ENCODE measurements around the gene TFF3. TPM values are rescaled to one million over a fixed set of nuclear protein-coding genes. Genes with fewer than 3 reads are reported as not detected.

Gene TFF3
- total RNA-seq, 1 experiment from 2014 or later = not detected

DNA sequence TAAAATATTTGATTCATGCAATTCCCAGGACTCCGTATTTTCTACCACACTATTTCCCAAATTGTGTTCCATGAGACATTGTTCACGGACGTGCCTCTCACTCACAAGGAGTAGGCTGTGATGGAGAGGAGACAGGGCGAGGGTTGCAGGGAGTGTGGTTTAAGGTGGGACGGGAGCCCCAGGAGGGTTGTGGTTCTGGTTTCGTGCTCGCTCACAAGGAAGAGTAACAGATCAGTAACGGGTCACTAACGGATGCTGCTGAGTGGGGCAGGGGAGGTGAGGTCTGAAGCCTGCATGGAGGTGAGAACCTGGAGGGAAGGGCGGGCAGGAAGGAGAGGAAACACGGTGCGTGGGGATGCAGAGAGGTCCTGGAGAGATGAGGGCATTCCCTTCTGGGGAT is 28.8 kb downstream of the TFF3 start:
- Histone ChIP-seq H3K9me2 (ENCODE audit: insufficient read depth) (no peaks in the 10 kb centered on the region), H3K36me3 (ENCODE audit: low read depth) (no peaks in the 10 kb centered on the region), H3K27ac (no peak overlapping the region), H3K4me2 (no peak overlapping the region), H3F3A (ENCODE audit: insufficient read depth, low read depth) (no peaks in the 10 kb centered on the region), H4K20me1 (ENCODE audit: insufficient read depth) (no peaks in the 10 kb centered on the region), H3K27me3 (ENCODE audit: insufficient read depth, low read depth) (no peaks in the 10 kb centered on the region), H3K4me3 (no peak overlapping the region), H3K4me1 (replicated peaks; ENCODE audit: insufficient read depth) (no peaks in the 10 kb centered on the region), H3K79me2 (ENCODE audit: low read depth) (no peaks in the 10 kb centered on the region), H2AFZ (no peak overlapping the region), H3K9me3 (ENCODE audit: insufficient read depth, low read depth) (no peaks in the 10 kb centered on the region)
- ChIA-PET CTCF (no interaction called here), POLR2A (ENCODE audit: unreplicated experiment) (no interaction called here)
- BruUV-seq (replicated peaks) = no TSS peak
- DNase-seq = no peak
- TF ChIP-seq, protein P1, sequence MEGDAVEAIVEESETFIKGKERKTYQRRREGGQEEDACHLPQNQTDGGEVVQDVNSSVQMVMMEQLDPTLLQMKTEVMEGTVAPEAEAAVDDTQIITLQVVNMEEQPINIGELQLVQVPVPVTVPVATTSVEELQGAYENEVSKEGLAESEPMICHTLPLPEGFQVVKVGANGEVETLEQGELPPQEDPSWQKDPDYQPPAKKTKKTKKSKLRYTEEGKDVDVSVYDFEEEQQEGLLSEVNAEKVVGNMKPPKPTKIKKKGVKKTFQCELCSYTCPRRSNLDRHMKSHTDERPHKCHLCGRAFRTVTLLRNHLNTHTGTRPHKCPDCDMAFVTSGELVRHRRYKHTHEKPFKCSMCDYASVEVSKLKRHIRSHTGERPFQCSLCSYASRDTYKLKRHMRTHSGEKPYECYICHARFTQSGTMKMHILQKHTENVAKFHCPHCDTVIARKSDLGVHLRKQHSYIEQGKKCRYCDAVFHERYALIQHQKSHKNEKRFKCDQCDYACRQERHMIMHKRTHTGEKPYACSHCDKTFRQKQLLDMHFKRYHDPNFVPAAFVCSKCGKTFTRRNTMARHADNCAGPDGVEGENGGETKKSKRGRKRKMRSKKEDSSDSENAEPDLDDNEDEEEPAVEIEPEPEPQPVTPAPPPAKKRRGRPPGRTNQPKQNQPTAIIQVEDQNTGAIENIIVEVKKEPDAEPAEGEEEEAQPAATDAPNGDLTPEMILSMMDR (conservative IDR thresholded peaks at IDR 0.05) = no peak
- TF ChIP-seq EZH2 (IDR thresholded peaks at IDR 0.05; ENCODE audit: low read depth) = no peak
- intact Hi-C loops (cut with micrococcal nuclease; ENCODE audit: unreplicated experiment) = no loop called here

DNA sequence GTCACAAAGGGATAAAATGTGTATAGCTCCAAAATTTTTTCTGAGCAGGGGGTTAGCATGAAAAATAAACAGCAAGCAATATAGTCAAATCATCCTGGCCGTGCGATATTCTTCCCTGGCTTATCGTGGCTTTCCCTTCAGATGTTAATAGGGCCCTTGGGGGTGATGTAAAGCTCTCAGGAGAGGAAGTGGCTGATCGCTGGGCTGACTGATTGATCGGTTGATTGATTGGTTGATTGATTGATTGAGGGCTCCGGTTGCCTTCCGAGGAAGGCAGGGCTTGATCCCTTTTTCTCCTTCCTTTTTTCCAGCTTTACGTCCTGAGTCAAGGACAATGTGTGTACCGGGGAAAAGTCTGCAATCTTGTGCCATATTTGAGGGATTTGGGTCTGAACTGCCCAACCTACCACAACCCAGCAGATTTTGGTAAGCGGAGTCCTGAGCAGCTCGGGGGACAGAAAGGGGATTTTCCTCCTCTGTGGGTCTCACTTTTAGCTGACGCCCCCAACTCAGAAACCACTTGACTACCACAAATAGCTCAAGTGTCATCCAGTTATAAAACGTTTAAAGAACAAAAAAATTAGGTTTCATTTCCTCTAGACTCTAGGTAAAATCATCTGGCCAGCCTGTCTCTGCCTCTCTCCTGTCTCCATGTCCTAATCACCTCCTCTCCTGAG is 29.5 kb downstream of the TFF3 start:
- ChIA-PET CTCF (no interaction called here), POLR2A (ENCODE audit: unreplicated experiment) (interaction anchor here (0.5 kb wide), 1 partner anchor 714 kb away, joined by 8 read pairs; no protein-coding TSS in a partner anchor)
- Histone ChIP-seq H3K79me2 (ENCODE audit: low read depth) (no peaks in the 10 kb centered on the region), H3K4me1 (replicated peaks; ENCODE audit: insufficient read depth) (no peaks in the 10 kb centered on the region), H3K4me3 (no peak overlapping the region), H2AFZ (no peak overlapping the region), H3K9me2 (ENCODE audit: insufficient read depth) (no peaks in the 10 kb centered on the region), H3K4me2 (no peak overlapping the region), H3K27ac (no peak overlapping the region), H3K9me3 (ENCODE audit: insufficient read depth, low read depth) (no peaks in the 10 kb centered on the region), H3K27me3 (ENCODE audit: insufficient read depth, low read depth) (no peaks in the 10 kb centered on the region), H3K36me3 (ENCODE audit: low read depth) (no peaks in the 10 kb centered on the region), H3F3A (ENCODE audit: insufficient read depth, low read depth) (no peaks in the 10 kb centered on the region), H4K20me1 (ENCODE audit: insufficient read depth) (no peaks in the 10 kb centered on the region)
- intact Hi-C loops (cut with micrococcal nuclease; ENCODE audit: unreplicated experiment) = no loop called here
- no TSS peak for BruUV-seq (replicated peaks)
- no peak for TF ChIP-seq EZH2 (IDR thresholded peaks at IDR 0.05; ENCODE audit: low read depth)
- TF ChIP-seq, protein P1 (conservative IDR thresholded peaks at IDR 0.05) = no peak
- no peak for DNase-seq

DNA sequence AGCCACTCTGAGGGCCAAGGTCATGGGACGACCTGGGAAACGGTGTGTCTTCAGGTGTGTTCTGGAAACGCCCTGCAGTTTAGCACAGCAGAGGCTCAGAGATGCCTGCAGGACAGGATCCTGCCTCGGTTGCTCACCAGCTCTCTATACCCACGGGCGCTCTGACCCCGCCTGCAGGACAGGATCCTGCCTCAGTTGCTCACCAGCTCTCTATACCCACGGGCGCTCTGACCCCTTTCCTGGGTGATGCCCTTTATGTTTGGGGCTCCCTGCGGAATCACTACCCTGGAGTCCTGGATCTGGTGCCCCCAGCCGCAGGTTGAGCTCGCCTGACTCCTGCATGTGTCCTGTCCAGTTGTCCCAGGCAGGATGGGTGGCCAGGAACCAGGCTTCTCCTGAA is 32.5 kb downstream of the TFF3 start:
- CTCF ChIA-PET = no interaction called here
- no TSS peak for BruUV-seq (replicated peaks)
- Histone ChIP-seq H3K9me3 (ENCODE audit: insufficient read depth, low read depth) (no peaks in the 10 kb centered on the region), H2AFZ (no peak overlapping the region), H3F3A (ENCODE audit: insufficient read depth, low read depth) (no peaks in the 10 kb centered on the region), H3K27me3 (ENCODE audit: insufficient read depth, low read depth) (no peaks in the 10 kb centered on the region), H3K79me2 (ENCODE audit: low read depth) (no peaks in the 10 kb centered on the region), H3K4me3 (no peak overlapping the region), H3K27ac (no peak overlapping the region), H3K9me2 (ENCODE audit: insufficient read depth) (no peaks in the 10 kb centered on the region), H3K36me3 (ENCODE audit: low read depth) (no peaks in the 10 kb centered on the region), H3K4me1 (replicated peaks; ENCODE audit: insufficient read depth) (no peaks in the 10 kb centered on the region), H4K20me1 (ENCODE audit: insufficient read depth) (no peaks in the 10 kb centered on the region), H3K4me2 (no peak overlapping the region)
- intact Hi-C loops (cut with micrococcal nuclease; ENCODE audit: unreplicated experiment) = no loop called here
- POLR2A ChIA-PET (ENCODE audit: unreplicated experiment) = no interaction called here
- TF ChIP-seq EZH2 (IDR thresholded peaks at IDR 0.05; ENCODE audit: low read depth) = no peak
- TF ChIP-seq, protein P1 (conservative IDR thresholded peaks at IDR 0.05) = no peak
- DNase-seq = no peak
